Loucy (cell line): Measurements from ENCODE around the gene MOGAT1.

ENCODE experiments used
- CTCF ChIP-seq: fragments of 200-600 bp; sonication (generic); conservative IDR thresholded peaks from 2 replicates; pipeline ENCODE4 v1.5.1; 2014; ENCODE audit warnings: mild to moderate bottlenecking, antibody characterized with exemption, low read length
- EZH2phosphoT487 ChIP-seq: fragments of 200-600 bp; IDR thresholded peaks from 2 replicates; pipeline ENCODE4 v1.6.1; 2018; ENCODE audit warnings: antibody characterized with exemption, mild to moderate bottlenecking, moderate library complexity, borderline replicate concordance

DNA sequence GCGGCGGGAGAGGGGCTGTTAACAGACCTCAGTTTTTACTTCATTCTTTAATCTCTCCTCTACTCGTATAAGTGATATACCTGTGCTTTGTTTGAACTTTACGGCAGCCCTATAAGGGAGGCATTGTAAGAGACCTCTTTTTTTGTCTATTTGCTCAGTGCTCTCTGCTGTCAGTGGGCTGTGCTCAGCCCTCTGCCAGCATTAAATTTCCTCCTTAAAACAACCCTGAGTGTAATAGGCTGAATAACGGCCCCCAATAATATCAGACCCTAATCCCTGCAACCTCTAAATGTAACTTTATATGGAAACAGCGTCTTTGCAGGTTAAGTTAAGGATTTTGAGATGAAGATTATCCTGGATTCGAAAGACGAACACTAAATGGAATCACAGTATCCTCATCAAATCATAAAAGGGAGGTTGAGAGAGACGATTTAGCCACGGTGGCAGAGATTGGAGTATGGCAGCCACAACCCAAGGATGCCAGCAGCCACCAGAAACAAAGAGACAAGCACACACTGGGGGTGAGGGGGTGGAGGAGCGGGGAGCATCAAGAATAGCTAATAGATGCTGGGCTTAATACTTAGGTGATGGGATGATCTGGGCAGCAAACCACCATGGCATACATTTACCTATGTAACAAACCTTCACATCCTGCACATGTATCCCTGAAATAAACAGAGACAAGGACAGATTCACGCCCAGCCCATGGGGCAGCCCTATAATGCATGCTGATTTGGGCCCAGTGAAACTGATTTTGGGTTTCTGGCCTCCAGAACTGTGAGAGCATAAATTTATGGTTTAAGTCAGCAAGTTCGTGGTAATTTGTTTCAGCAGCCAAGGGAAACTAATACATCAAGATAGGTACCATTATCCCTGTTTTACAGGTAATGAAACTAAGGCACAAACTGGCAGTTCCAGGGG lies 14.7 kb upstream of the MOGAT1 start:
- TF ChIP-seq CTCF: no peak
- TF ChIP-seq EZH2phosphoT487: no peak
